ENCODE data around the gene CBY2. TPM values are rescaled to one million over a fixed set of nuclear protein-coding genes. Genes with fewer than 3 reads are reported as not detected.
A peak's percentile ranks its signal among the peaks of the same experiment; 100 is the strongest.

Gene CBY2
- total and polyA plus RNA-seq, 10 of the 15 experiments (the other 5 are each of a cell fraction or from before 2014, with no cell fraction given) = 0.08 to 0.64 (median 0.23) TPM; not detected in 6

GRCh38 chr13:45695198-45695730 is 6.9 kb upstream of the CBY2 start (continued):
- TF ChIP-seq JUNB (IDR thresholded peaks at IDR 0.05) = peak; percentile 89
- no peak for TF ChIP-seq RFX5 (IDR thresholded peaks at IDR 0.05; ENCODE audit: low read depth, low read length)
- TF ChIP-seq NFYA (IDR thresholded peaks at IDR 0.05; ENCODE audit: borderline replicate concordance, low read depth, low read length) = no peak
- peak; percentile 77 for TF ChIP-seq FOXM1 (IDR thresholded peaks at IDR 0.05; ENCODE audit: low read depth, low read length)
- TF ChIP-seq ASH2L (IDR thresholded peaks at IDR 0.05; ENCODE audit: borderline replicate concordance, low read depth) = no peak
- TF ChIP-seq NR2C1 (IDR thresholded peaks at IDR 0.05) = no peak
- no peak for TF ChIP-seq CUX1 (IDR thresholded peaks at IDR 0.05; ENCODE audit: insufficient replicate concordance, low read depth, low read length)
- no peak for TF ChIP-seq ZNF384 (IDR thresholded peaks at IDR 0.05; ENCODE audit: borderline replicate concordance, low read depth, low read length)
- TF ChIP-seq SRF (IDR thresholded peaks at IDR 0.05; ENCODE audit: low read depth in 2 of 2, low read length in 2 of 2) = no peak; a peak in 1 of 4 replicates
- TF ChIP-seq ETV6 (conservative IDR thresholded peaks at IDR 0.05 in 1 of 2, IDR thresholded peaks at IDR 0.05 in 1 of 2; ENCODE audit: borderline replicate concordance in 1 of 2, low read depth in 1 of 2) = peak in 1 of 2 experiments; percentile 28; a peak in 1 of 4 replicates
- peak; percentile 48; the same call in 1 of the 2 replicates for TF ChIP-seq CREM (IDR thresholded peaks at IDR 0.05; ENCODE audit: low read depth)
- no peak for TF ChIP-seq PML (IDR thresholded peaks at IDR 0.05; ENCODE audit: low read length)
- no peak for TF ChIP-seq SUPT20H (IDR thresholded peaks at IDR 0.05; ENCODE audit: borderline replicate concordance, control insufficient read depth, low read depth, low read length)
- TF ChIP-seq USF2 (IDR thresholded peaks at IDR 0.05; ENCODE audit: borderline replicate concordance, low read depth, low read length) = no peak
- TF ChIP-seq JUND (IDR thresholded peaks at IDR 0.05; ENCODE audit: low read depth, low read length) = no peak
- no peak for TF ChIP-seq PRDM15 (CRISPR knock-in tag; IDR thresholded peaks at IDR 0.05)
- TF ChIP-seq YY1 (IDR thresholded peaks at IDR 0.05; ENCODE audit: low read depth, low read length) = peak; percentile 73; the same call in 1 of the 2 replicates
- no peak for TF ChIP-seq RCOR1 (conservative IDR thresholded peaks at IDR 0.05; ENCODE audit: low read depth, low read length)
- peak; percentile 49 for TF ChIP-seq BCL3 (IDR thresholded peaks at IDR 0.05; ENCODE audit: borderline replicate concordance, insufficient read depth, low read depth, low read length, poor library complexity, severe bottlenecking)

Data from GM12878 (cell line).